C4-2B (cell line): ENCODE results near the gene TMEM207.

Experiments
- CTCF ChIP-seq: fragments of 450-650 bp; conservative IDR thresholded peaks from 2 replicates; pipeline ENCODE4 v1.5.1; 2017; ENCODE audit warnings: mild to moderate bottlenecking
- ZFX ChIP-seq: fragments of 450-650 bp; IDR thresholded peaks from 2 replicates; pipeline ENCODE4 v1.6.1; 2017

GRCh38 chr3:190436331-190436730 is 13.4 kb downstream of the TMEM207 start:
- TF ChIP-seq CTCF (no peak), ZFX (no peak)
